ENCODE results near the gene ST6GALNAC3.
"Not testable (repeated sequence)": the region's sequence is repeated elsewhere in the genome, so short reads cannot be mapped to it uniquely, and the experiment has no call there.

ST6GALNAC3 gene

GRCh38 chr1:76086109-76086508 lies 11.6 kb downstream of the ST6GALNAC3 start:
- TF ChIP-seq ZNF384 (IDR thresholded peaks at IDR 0.05): 0 out of 2 replicates have a peak, but pooled peaks have one; percentile 29
- TF ChIP-seq SUZ12 (IDR thresholded peaks at IDR 0.05): no peak
- CTCF ChIA-PET: no interaction called here
- POLR2A ChIA-PET: no interaction called here

GRCh38 chr1:76086597-76086996 lies 12.1 kb downstream of the ST6GALNAC3 start:
- ChIA-PET CTCF (no interaction called here), POLR2A (no interaction called here)
- DNase-seq (ENCODE audit: extremely low spot score): no peak
- TF ChIP-seq ZNF384 (IDR thresholded peaks at IDR 0.05) (no peak), FOXK2 (IDR thresholded peaks at IDR 0.05) (no peak), HDGF (IDR thresholded peaks at IDR 0.05; ENCODE audit: borderline replicate concordance) (no peak), NFRKB (IDR thresholded peaks at IDR 0.05) (no peak), PKNOX1 (IDR thresholded peaks at IDR 0.05) (no peak), ARNT (IDR thresholded peaks at IDR 0.05) (no peak)

More at GRCh38 chr1:76086109-76086508, 11.6 kb downstream of the ST6GALNAC3 start:
- DNase-seq (ENCODE audit: extremely low spot score): no peak

GRCh38 chr1:76090283-76091203 lies 16.0 kb downstream of the ST6GALNAC3 start:
- no peak for TF ChIP-seq ARNT (IDR thresholded peaks at IDR 0.05)
- no peak for TF ChIP-seq SUZ12 (IDR thresholded peaks at IDR 0.05)
- TF ChIP-seq FOXK2 (IDR thresholded peaks at IDR 0.05): no peak
- TF ChIP-seq SP1 (IDR thresholded peaks at IDR 0.05): no peak
- no peak for TF ChIP-seq LEF1 (IDR thresholded peaks at IDR 0.05; ENCODE audit: borderline replicate concordance)
- TF ChIP-seq BHLHE40 (IDR thresholded peaks at IDR 0.05; ENCODE audit: borderline replicate concordance): no peak
- TF ChIP-seq PKNOX1 (IDR thresholded peaks at IDR 0.05): no peak
- TF ChIP-seq TARDBP (IDR thresholded peaks at IDR 0.05): no peak
- no peak for TF ChIP-seq ELF4 (IDR thresholded peaks at IDR 0.05)
- no peak for TF ChIP-seq ZNF384 (IDR thresholded peaks at IDR 0.05)
- no peak for TF ChIP-seq FOXA1 (IDR thresholded peaks at IDR 0.05)
- no peak for TF ChIP-seq CTBP1 (IDR thresholded peaks at IDR 0.05; ENCODE audit: borderline replicate concordance)
- TF ChIP-seq FOXM1 (IDR thresholded peaks at IDR 0.05; ENCODE audit: borderline replicate concordance): no peak
- no peak for TF ChIP-seq HDGF (IDR thresholded peaks at IDR 0.05; ENCODE audit: borderline replicate concordance)
- TF ChIP-seq NFRKB (IDR thresholded peaks at IDR 0.05): no peak
- no peak for TF ChIP-seq L3MBTL2 (conservative IDR thresholded peaks at IDR 0.05)
- CTCF ChIA-PET: no interaction called here
- no peak for DNase-seq (ENCODE audit: extremely low spot score)
- POLR2A ChIA-PET: no interaction called here

GRCh38 chr1:76092812-76093211 lies 18.3 kb downstream of the ST6GALNAC3 start:
- TF ChIP-seq TARDBP (IDR thresholded peaks at IDR 0.05) (no peak), SUZ12 (IDR thresholded peaks at IDR 0.05) (no peak), PKNOX1 (IDR thresholded peaks at IDR 0.05) (no peak), SP1 (IDR thresholded peaks at IDR 0.05) (no peak), CTBP1 (IDR thresholded peaks at IDR 0.05; ENCODE audit: borderline replicate concordance) (no peak), BHLHE40 (IDR thresholded peaks at IDR 0.05; ENCODE audit: borderline replicate concordance) (no peak), L3MBTL2 (conservative IDR thresholded peaks at IDR 0.05) (no peak), LEF1 (IDR thresholded peaks at IDR 0.05; ENCODE audit: borderline replicate concordance) (no peak), FOXA1 (IDR thresholded peaks at IDR 0.05) (no peak), ARNT (IDR thresholded peaks at IDR 0.05) (no peak), ELF4 (IDR thresholded peaks at IDR 0.05) (no peak), FOXM1 (IDR thresholded peaks at IDR 0.05; ENCODE audit: borderline replicate concordance) (no peak), HDGF (IDR thresholded peaks at IDR 0.05; ENCODE audit: borderline replicate concordance) (no peak), NFRKB (IDR thresholded peaks at IDR 0.05) (no peak), ZNF384 (IDR thresholded peaks at IDR 0.05) (no peak), FOXK2 (IDR thresholded peaks at IDR 0.05) (no peak)
- ChIA-PET POLR2A (no interaction called here), CTCF (no interaction called here)
- no peak for DNase-seq (ENCODE audit: extremely low spot score)

GRCh38 chr1:76093522-76094312 lies 19.2 kb downstream of the ST6GALNAC3 start:
- POLR2A ChIA-PET: no interaction called here
- no peak for DNase-seq (ENCODE audit: extremely low spot score)
- TF ChIP-seq SP1 (IDR thresholded peaks at IDR 0.05): no peak
- CTCF ChIA-PET: no interaction called here

- no peak for TF ChIP-seq TARDBP (IDR thresholded peaks at IDR 0.05)
- TF ChIP-seq FOXM1 (IDR thresholded peaks at IDR 0.05; ENCODE audit: borderline replicate concordance): no peak
- TF ChIP-seq LEF1 (IDR thresholded peaks at IDR 0.05; ENCODE audit: borderline replicate concordance): no peak
- no peak for TF ChIP-seq ELF4 (IDR thresholded peaks at IDR 0.05)
- no peak for TF ChIP-seq FOXK2 (IDR thresholded peaks at IDR 0.05)
- no peak for TF ChIP-seq HDGF (IDR thresholded peaks at IDR 0.05; ENCODE audit: borderline replicate concordance)
- TF ChIP-seq ARNT (IDR thresholded peaks at IDR 0.05): no peak
- TF ChIP-seq FOXA1 (IDR thresholded peaks at IDR 0.05): no peak
- TF ChIP-seq BHLHE40 (IDR thresholded peaks at IDR 0.05; ENCODE audit: borderline replicate concordance): no peak
- no peak for TF ChIP-seq SP1 (IDR thresholded peaks at IDR 0.05)
- TF ChIP-seq PKNOX1 (IDR thresholded peaks at IDR 0.05): no peak
- TF ChIP-seq CTBP1 (IDR thresholded peaks at IDR 0.05; ENCODE audit: borderline replicate concordance): no peak
- TF ChIP-seq ZNF384 (IDR thresholded peaks at IDR 0.05): no peak
- POLR2A ChIA-PET: no interaction called here
- CTCF ChIA-PET: no interaction called here
- DNase-seq (ENCODE audit: extremely low spot score): no peak
Measured at GRCh38 chr1:76095802-76096201, 21.3 kb downstream of the ST6GALNAC3 start.

- POLR2A ChIA-PET: not testable (repeated sequence)
Measured at GRCh38 chr1:76097064-76097463, 22.5 kb downstream of the ST6GALNAC3 start.

More at GRCh38 chr1:76097064-76097463, 22.5 kb downstream of the ST6GALNAC3 start:
- DNase-seq (ENCODE audit: extremely low spot score); CTCF ChIA-PET: not testable (repeated sequence)

Measured in HEK293T (cell line).